HCT116 (cell line): Measurements from ENCODE around the gene MINK1.

Experiments
- CEBPB ChIP-seq: IDR thresholded peaks from 2 replicates; pipeline ENCODE4 v1.6.1; 2012; ENCODE audit warnings: low read depth
- ELF1 ChIP-seq: IDR thresholded peaks from 2 replicates; pipeline ENCODE4 v1.6.1; 2012; ENCODE audit warnings: low read depth, borderline replicate concordance
- EZH2 ChIP-seq: fragments of 200-600 bp; sonication (generic); IDR thresholded peaks from 2 replicates; pipeline ENCODE4 v1.6.1; 2017; ENCODE audit warnings: antibody characterized with exemption, mixed run types
- EZH2phosphoT487 ChIP-seq: fragments of 200-600 bp; IDR thresholded peaks from 2 replicates; pipeline ENCODE4 v1.6.1; 2018; ENCODE audit warnings: antibody characterized with exemption, borderline replicate concordance
- JUND ChIP-seq: IDR thresholded peaks from 2 replicates; pipeline ENCODE4 v1.6.1; 2012
- POLR2A ChIP-seq: IDR thresholded peaks from 2 replicates; pipeline ENCODE4 v1.7.0; 2011; ENCODE audit warnings: borderline replicate concordance; ENCODE audit not compliant: insufficient read depth, insufficient read length; ENCODE audit errors: extremely low read depth
- POLR2AphosphoS5 ChIP-seq: IDR thresholded peaks from 2 replicates; pipeline ENCODE4 v1.6.1; 2011; ENCODE audit warnings: mild to moderate bottlenecking, low read depth, low read length, moderate library complexity
- SIN3A ChIP-seq: IDR thresholded peaks from 2 replicates; pipeline ENCODE4 v1.6.1; 2012; ENCODE audit warnings: low read depth
- SP1 ChIP-seq: IDR thresholded peaks from 2 replicates; pipeline ENCODE4 v1.6.1; 2012; ENCODE audit warnings: low read depth
- SRF ChIP-seq: IDR thresholded peaks from 2 replicates; pipeline ENCODE4 v1.6.1; 2012; ENCODE audit warnings: low read depth
- TF ChIP-seq, protein P1 (sequence below), 3 experiments: fragments of 200-600 bp in 1 of 3; sonication (generic) in 1 of 3; IDR thresholded peaks in 2 of 3; conservative IDR thresholded peaks in 1 of 3; 2 replicates each; pipeline ENCODE4 v1.5.1; 2012 to 2017; ENCODE audit warnings: low read depth in 2 of 3, low read length in 2 of 3, antibody characterized with exemption in 1 of 3, borderline replicate concordance in 1 of 3, control low read depth in 1 of 3, mild to moderate bottlenecking in 1 of 3, mixed read lengths in 1 of 3, mixed run types in 1 of 3, moderate library complexity in 1 of 3; ENCODE audit not compliant: insufficient read depth in 1 of 3
- TF ChIP-seq, protein P2 (sequence below): IDR thresholded peaks from 2 replicates; pipeline ENCODE4 v1.6.1; 2012; ENCODE audit warnings: low read depth
- TF ChIP-seq, protein P3 (sequence below): IDR thresholded peaks from 2 replicates; pipeline ENCODE4 v1.6.1; 2011; ENCODE audit warnings: mild to moderate bottlenecking, low read length, moderate library complexity; ENCODE audit not compliant: insufficient replicate concordance; ENCODE audit errors: extremely low read depth

DNA sequence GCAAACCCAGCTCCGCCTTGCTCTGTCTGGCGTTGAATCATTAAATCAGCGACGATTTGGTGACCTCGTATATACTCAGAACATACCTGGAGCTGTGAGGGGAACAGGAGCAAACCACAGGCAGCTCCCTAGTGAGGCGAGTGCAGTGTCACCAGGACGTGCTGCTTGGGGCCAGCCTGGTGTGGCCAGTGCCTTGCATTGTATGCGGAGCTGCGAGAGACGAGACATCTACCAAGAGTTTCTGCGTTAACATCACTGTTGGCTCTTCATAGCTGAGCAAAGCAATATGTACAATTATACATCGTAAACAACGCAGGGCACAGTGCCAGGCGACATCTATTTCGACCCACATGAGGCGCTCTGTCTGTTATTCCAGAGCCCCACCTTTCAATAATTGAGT lies 27.9 kb downstream of the MINK1 start:
- no peak for TF ChIP-seq POLR2A
- no peak for TF ChIP-seq POLR2AphosphoS5
- TF ChIP-seq SP1: no peak
- TF ChIP-seq, protein P1, sequence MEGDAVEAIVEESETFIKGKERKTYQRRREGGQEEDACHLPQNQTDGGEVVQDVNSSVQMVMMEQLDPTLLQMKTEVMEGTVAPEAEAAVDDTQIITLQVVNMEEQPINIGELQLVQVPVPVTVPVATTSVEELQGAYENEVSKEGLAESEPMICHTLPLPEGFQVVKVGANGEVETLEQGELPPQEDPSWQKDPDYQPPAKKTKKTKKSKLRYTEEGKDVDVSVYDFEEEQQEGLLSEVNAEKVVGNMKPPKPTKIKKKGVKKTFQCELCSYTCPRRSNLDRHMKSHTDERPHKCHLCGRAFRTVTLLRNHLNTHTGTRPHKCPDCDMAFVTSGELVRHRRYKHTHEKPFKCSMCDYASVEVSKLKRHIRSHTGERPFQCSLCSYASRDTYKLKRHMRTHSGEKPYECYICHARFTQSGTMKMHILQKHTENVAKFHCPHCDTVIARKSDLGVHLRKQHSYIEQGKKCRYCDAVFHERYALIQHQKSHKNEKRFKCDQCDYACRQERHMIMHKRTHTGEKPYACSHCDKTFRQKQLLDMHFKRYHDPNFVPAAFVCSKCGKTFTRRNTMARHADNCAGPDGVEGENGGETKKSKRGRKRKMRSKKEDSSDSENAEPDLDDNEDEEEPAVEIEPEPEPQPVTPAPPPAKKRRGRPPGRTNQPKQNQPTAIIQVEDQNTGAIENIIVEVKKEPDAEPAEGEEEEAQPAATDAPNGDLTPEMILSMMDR (IDR thresholded peaks at IDR 0.05 in 2 of 3, conservative IDR thresholded peaks at IDR 0.05 in 1 of 3; ENCODE audit: borderline replicate concordance in 1 of 3, insufficient read depth in 1 of 3, low read depth in 2 of 3, low read length in 2 of 3): no peak
- no peak for TF ChIP-seq SIN3A
- TF ChIP-seq JUND: no peak
- TF ChIP-seq CEBPB: no peak
- no peak for TF ChIP-seq EZH2
- TF ChIP-seq, protein P2, sequence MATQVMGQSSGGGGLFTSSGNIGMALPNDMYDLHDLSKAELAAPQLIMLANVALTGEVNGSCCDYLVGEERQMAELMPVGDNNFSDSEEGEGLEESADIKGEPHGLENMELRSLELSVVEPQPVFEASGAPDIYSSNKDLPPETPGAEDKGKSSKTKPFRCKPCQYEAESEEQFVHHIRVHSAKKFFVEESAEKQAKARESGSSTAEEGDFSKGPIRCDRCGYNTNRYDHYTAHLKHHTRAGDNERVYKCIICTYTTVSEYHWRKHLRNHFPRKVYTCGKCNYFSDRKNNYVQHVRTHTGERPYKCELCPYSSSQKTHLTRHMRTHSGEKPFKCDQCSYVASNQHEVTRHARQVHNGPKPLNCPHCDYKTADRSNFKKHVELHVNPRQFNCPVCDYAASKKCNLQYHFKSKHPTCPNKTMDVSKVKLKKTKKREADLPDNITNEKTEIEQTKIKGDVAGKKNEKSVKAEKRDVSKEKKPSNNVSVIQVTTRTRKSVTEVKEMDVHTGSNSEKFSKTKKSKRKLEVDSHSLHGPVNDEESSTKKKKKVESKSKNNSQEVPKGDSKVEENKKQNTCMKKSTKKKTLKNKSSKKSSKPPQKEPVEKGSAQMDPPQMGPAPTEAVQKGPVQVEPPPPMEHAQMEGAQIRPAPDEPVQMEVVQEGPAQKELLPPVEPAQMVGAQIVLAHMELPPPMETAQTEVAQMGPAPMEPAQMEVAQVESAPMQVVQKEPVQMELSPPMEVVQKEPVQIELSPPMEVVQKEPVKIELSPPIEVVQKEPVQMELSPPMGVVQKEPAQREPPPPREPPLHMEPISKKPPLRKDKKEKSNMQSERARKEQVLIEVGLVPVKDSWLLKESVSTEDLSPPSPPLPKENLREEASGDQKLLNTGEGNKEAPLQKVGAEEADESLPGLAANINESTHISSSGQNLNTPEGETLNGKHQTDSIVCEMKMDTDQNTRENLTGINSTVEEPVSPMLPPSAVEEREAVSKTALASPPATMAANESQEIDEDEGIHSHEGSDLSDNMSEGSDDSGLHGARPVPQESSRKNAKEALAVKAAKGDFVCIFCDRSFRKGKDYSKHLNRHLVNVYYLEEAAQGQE: no peak
- no peak for TF ChIP-seq ELF1
- TF ChIP-seq EZH2phosphoT487: no peak
- TF ChIP-seq SRF: no peak
- TF ChIP-seq, protein P3, sequence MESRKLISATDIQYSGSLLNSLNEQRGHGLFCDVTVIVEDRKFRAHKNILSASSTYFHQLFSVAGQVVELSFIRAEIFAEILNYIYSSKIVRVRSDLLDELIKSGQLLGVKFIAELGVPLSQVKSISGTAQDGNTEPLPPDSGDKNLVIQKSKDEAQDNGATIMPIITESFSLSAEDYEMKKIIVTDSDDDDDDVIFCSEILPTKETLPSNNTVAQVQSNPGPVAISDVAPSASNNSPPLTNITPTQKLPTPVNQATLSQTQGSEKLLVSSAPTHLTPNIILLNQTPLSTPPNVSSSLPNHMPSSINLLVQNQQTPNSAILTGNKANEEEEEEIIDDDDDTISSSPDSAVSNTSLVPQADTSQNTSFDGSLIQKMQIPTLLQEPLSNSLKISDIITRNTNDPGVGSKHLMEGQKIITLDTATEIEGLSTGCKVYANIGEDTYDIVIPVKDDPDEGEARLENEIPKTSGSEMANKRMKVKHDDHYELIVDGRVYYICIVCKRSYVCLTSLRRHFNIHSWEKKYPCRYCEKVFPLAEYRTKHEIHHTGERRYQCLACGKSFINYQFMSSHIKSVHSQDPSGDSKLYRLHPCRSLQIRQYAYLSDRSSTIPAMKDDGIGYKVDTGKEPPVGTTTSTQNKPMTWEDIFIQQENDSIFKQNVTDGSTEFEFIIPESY: no peak
